HAP-1 (cell line): Measurements from ENCODE around the gene SMC1B.

ENCODE experiments used
- DNase-seq, 2 experiments: peaks; one replicate each; pipeline ENCODE4 v3.0.0-alpha.2; 2016 to 2020; ENCODE audit warnings: low spot score in 2 of 2
- H3K27me3 ChIP-seq: fragments of 250-450 bp; sonication (Bioruptor Pico); 2 replicates; pipeline ENCODE4 v1.5.1; 2020; ENCODE audit warnings: low read depth, mild to moderate bottlenecking, moderate library complexity
- H3K36me3 ChIP-seq: fragments of 250-450 bp; sonication (Bioruptor Pico); replicated peaks from 2 replicates; pipeline ENCODE4 v1.5.1; 2020; ENCODE audit warnings: mild to moderate bottlenecking
- H3K4me1 ChIP-seq: fragments of 250-450 bp; sonication (Bioruptor Pico); 2 replicates; pipeline ENCODE4 v1.5.1; 2020; ENCODE audit warnings: mild to moderate bottlenecking
- H3K4me3 ChIP-seq: fragments of 250-450 bp; sonication (Bioruptor Pico); 2 replicates; pipeline ENCODE4 v1.5.1; 2020; ENCODE audit warnings: mild to moderate bottlenecking, moderate library complexity
- H3K9me3 ChIP-seq: fragments of 250-450 bp; sonication (Bioruptor Pico); 2 replicates; pipeline ENCODE4 v1.5.1; 2020; ENCODE audit warnings: mild to moderate bottlenecking, moderate library complexity
- in situ Hi-C: fragments of 300-500 bp; cut with MboI; formaldehyde crosslinking; loops from 3 replicates; pipeline ENCODE4 v1.14.3; 2020; ENCODE audit warnings: low sequenced_read_pairs, inconsistent platforms, mixed read lengths

The SMC1B gene

GRCh38 chr22:45435544-45436139 lies 22.2 kb upstream of the SMC1B start:
- peak; percentile 86 to 92 for DNase-seq
- Histone ChIP-seq H3K36me3 (no peaks in the 10 kb centered on the region), H3K4me3 (no peak overlapping the region), H3K4me1 (peaks cover 11% of the 10 kb centered on the region), H3K9me3 (no peaks in the 10 kb centered on the region), H3K27me3 (no peaks in the 10 kb centered on the region)
- in situ Hi-C loops: no loop called here

- in situ Hi-C loops: no loop called here
- H3K36me3 ChIP-seq: no peaks in the 10 kb centered on the region
- H3K9me3 ChIP-seq: no peaks in the 10 kb centered on the region
- no peak for DNase-seq
- H3K27me3 ChIP-seq: no peaks in the 10 kb centered on the region
- H3K4me3 ChIP-seq: no peak overlapping the region
- peaks cover 11% of the 10 kb centered on the region for H3K4me1 ChIP-seq
Observed at GRCh38 chr22:45434981-45435380, 21.6 kb upstream of the SMC1B start.

- in situ Hi-C loops: no loop called here
- H3K9me3 ChIP-seq: no peaks in the 10 kb centered on the region
- no peaks in the 10 kb centered on the region for H3K27me3 ChIP-seq
- H3K36me3 ChIP-seq: no peaks in the 10 kb centered on the region
- H3K4me1 ChIP-seq: peaks cover 4% of the 10 kb centered on the region; the same call in 1 of the 2 replicates
- DNase-seq: no peak
- H3K4me3 ChIP-seq: no peak overlapping the region
Observed at GRCh38 chr22:45430871-45431270, 17.5 kb upstream of the SMC1B start.

GRCh38 chr22:45429981-45430775 lies 16.8 kb upstream of the SMC1B start:
- no peak for DNase-seq
- no peaks in the 10 kb centered on the region for H3K4me1 ChIP-seq
- no peaks in the 10 kb centered on the region for H3K36me3 ChIP-seq
- in situ Hi-C loops: no loop called here
- H3K27me3 ChIP-seq: no peaks in the 10 kb centered on the region
- no peak overlapping the region for H3K4me3 ChIP-seq
- no peaks in the 10 kb centered on the region for H3K9me3 ChIP-seq

- Histone ChIP-seq H3K4me1 (no peaks in the 10 kb centered on the region), H3K27me3 (no peaks in the 10 kb centered on the region), H3K9me3 (no peaks in the 10 kb centered on the region), H3K4me3 (no peak overlapping the region), H3K36me3 (no peaks in the 10 kb centered on the region)
- in situ Hi-C loops: no loop called here
- DNase-seq: no peak
Observed at GRCh38 chr22:45429424-45429823, 16.0 kb upstream of the SMC1B start.

GRCh38 chr22:45428391-45429385 lies 15.3 kb upstream of the SMC1B start:
- no peak overlapping the region for H3K4me3 ChIP-seq
- in situ Hi-C loops: no loop called here
- no peaks in the 10 kb centered on the region for H3K27me3 ChIP-seq
- H3K36me3 ChIP-seq: no peaks in the 10 kb centered on the region
- no peaks in the 10 kb centered on the region for H3K9me3 ChIP-seq
- H3K4me1 ChIP-seq: no peaks in the 10 kb centered on the region
- no peak for DNase-seq

- no peak for DNase-seq
- Histone ChIP-seq H3K27me3 (no peaks in the 10 kb centered on the region), H3K4me1 (no peaks in the 10 kb centered on the region), H3K4me3 (no peak overlapping the region), H3K36me3 (no peaks in the 10 kb centered on the region), H3K9me3 (no peaks in the 10 kb centered on the region)
- in situ Hi-C loops: no loop called here
Observed at GRCh38 chr22:45427114-45427513, 13.7 kb upstream of the SMC1B start.

- in situ Hi-C loops: no loop called here
- no peaks in the 10 kb centered on the region for H3K27me3 ChIP-seq
- H3K9me3 ChIP-seq: no peaks in the 10 kb centered on the region
- H3K4me3 ChIP-seq: no peak overlapping the region
- no peak for DNase-seq
- no peaks in the 10 kb centered on the region for H3K36me3 ChIP-seq
- H3K4me1 ChIP-seq: no peaks in the 10 kb centered on the region
Observed at GRCh38 chr22:45426387-45426786, 13.0 kb upstream of the SMC1B start.

GRCh38 chr22:45425531-45426265 lies 12.3 kb upstream of the SMC1B start:
- Histone ChIP-seq H3K4me3 (no peak overlapping the region), H3K4me1 (no peaks in the 10 kb centered on the region), H3K27me3 (no peaks in the 10 kb centered on the region), H3K36me3 (no peaks in the 10 kb centered on the region), H3K9me3 (no peaks in the 10 kb centered on the region)
- in situ Hi-C loops: no loop called here
- DNase-seq: no peak

- no peaks in the 10 kb centered on the region for H3K27me3 ChIP-seq
- DNase-seq: no peak
- H3K4me1 ChIP-seq: no peaks in the 10 kb centered on the region
- in situ Hi-C loops: no loop called here
- H3K9me3 ChIP-seq: no peaks in the 10 kb centered on the region
- no peaks in the 10 kb centered on the region for H3K36me3 ChIP-seq
- H3K4me3 ChIP-seq: no peak overlapping the region
Observed at GRCh38 chr22:45425101-45425500, 11.7 kb upstream of the SMC1B start.

GRCh38 chr22:45424241-45424731 lies 10.9 kb upstream of the SMC1B start:
- H3K4me1 ChIP-seq: no peaks in the 10 kb centered on the region
- H3K36me3 ChIP-seq: no peaks in the 10 kb centered on the region
- DNase-seq: no peak
- no peaks in the 10 kb centered on the region for H3K27me3 ChIP-seq
- in situ Hi-C loops: no loop called here
- no peak overlapping the region for H3K4me3 ChIP-seq
- no peaks in the 10 kb centered on the region for H3K9me3 ChIP-seq

- in situ Hi-C loops: no loop called here
Observed at GRCh38 chr22:45423524-45423923, 10.1 kb upstream of the SMC1B start.

More at GRCh38 chr22:45423524-45423923, 10.1 kb upstream of the SMC1B start:
- no peaks in the 10 kb centered on the region for H3K27me3 ChIP-seq
- no peaks in the 10 kb centered on the region for H3K36me3 ChIP-seq
- H3K4me3 ChIP-seq: no peak overlapping the region
- no peaks in the 10 kb centered on the region for H3K4me1 ChIP-seq
- H3K9me3 ChIP-seq: no peaks in the 10 kb centered on the region
- DNase-seq: no peak
